Vagina (tissue), 2 donors: ENCODE measurements around the gene ALG1. TPM values are rescaled to one million over a fixed set of nuclear protein-coding genes. Genes with fewer than 3 reads are reported as not detected.
A peak's percentile ranks its signal among the peaks of the same experiment; 100 is the strongest.
"Not testable (repeated sequence)": the region's sequence is repeated elsewhere in the genome, so short reads cannot be mapped to it uniquely, and the experiment has no call there.

ENCODE experiments used
- DNase-seq, 2 donors: peaks; one replicate each; pipeline ENCODE4 v3.0.0-alpha.2; 2017; ENCODE audit errors: extremely low spot score in 2 of 2
- H3K27ac ChIP-seq: fragments of 200-600 bp; sonication (generic); one replicate; pipeline ENCODE4 v1.5.1; 2019
- H3K27me3 ChIP-seq: fragments of 200-600 bp; sonication (generic); one replicate; pipeline ENCODE4 v1.5.1; 2019
- H3K36me3 ChIP-seq, 2 donors: fragments of 200-600 bp; sonication (generic); one replicate each; pipeline ENCODE4 v1.5.1; 2017 to 2019
- H3K4me1 ChIP-seq: fragments of 200-600 bp; sonication (generic); one replicate; pipeline ENCODE4 v1.5.1; 2019
- H3K4me3 ChIP-seq, 2 donors: fragments of 200-600 bp; sonication (generic); 1 replicate in 1 of 2; 2 replicates in 1 of 2; pipeline ENCODE4 v1.5.1; 2016 to 2019
- H3K9me3 ChIP-seq: fragments of 200-600 bp; sonication (generic); one replicate; pipeline ENCODE4 v1.5.1; 2019
- CTCF ChIP-seq, 3 experiments: fragments of 450-650 bp in 2 of 3; fragments of 200-600 bp in 1 of 3; sonication (generic) in 1 of 3; IDR thresholded peaks; one replicate each; pipeline ENCODE4 v1.5.1; 2017 to 2019; ENCODE audit warnings: antibody characterized with exemption in 3 of 3, mild to moderate bottlenecking in 2 of 3, moderate library complexity in 2 of 3
- POLR2A ChIP-seq, 2 donors: fragments of 450-650 bp; IDR thresholded peaks; one replicate each; pipeline ENCODE4 v1.6.1; 2017; ENCODE audit warnings: antibody characterized with exemption in 2 of 2, mild to moderate bottlenecking in 2 of 2, moderate library complexity in 2 of 2
- POLR2AphosphoS5 ChIP-seq, 2 donors: sonication (generic); formaldehyde crosslinking; IDR thresholded peaks; one replicate each; pipeline ENCODE4 v1.9.0; 2017; ENCODE audit warnings: antibody characterized with exemption in 2 of 2, mild to moderate bottlenecking in 2 of 2, low read depth in 1 of 2; ENCODE audit not compliant: insufficient read depth in 1 of 2
- intact Hi-C: fragments of 100-400 bp; cut with DNase I; formaldehyde crosslinking; loops from one replicate; pipeline ENCODE4 v1.15.1; 2023
- total RNA-seq: library from RNA; depleted of rRNA; stranded (reverse); fragments of >200 nt; gene quantifications from one replicate; pipeline ENCODE4 v1.2.3, GENCODE V29; 2016

Gene ALG1
- total RNA-seq, 1 donor from 2014 or later: 22.8 TPM

- DNase-seq: no peak
- Histone ChIP-seq H3K4me3 (no peak overlapping the region), H3K36me3 (peaks cover 0 to 47% of the 10 kb centered on the region in 2 donors), H3K27me3 (no peaks in the 10 kb centered on the region), H3K9me3 (no peaks in the 10 kb centered on the region), H3K4me1 (no peaks in the 10 kb centered on the region), H3K27ac (no peak overlapping the region)
- TF ChIP-seq POLR2AphosphoS5 (IDR thresholded peaks at IDR 0.05; ENCODE audit: insufficient read depth in 1 of 2, low read depth in 1 of 2): no peak
- no peak for TF ChIP-seq CTCF (IDR thresholded peaks at IDR 0.05)
- no peak for TF ChIP-seq POLR2A (IDR thresholded peaks at IDR 0.05)
- intact Hi-C loops: no loop called here
Measured at GRCh38 chr16:5078626-5079025, 7.0 kb downstream of the ALG1 start.

DNA sequence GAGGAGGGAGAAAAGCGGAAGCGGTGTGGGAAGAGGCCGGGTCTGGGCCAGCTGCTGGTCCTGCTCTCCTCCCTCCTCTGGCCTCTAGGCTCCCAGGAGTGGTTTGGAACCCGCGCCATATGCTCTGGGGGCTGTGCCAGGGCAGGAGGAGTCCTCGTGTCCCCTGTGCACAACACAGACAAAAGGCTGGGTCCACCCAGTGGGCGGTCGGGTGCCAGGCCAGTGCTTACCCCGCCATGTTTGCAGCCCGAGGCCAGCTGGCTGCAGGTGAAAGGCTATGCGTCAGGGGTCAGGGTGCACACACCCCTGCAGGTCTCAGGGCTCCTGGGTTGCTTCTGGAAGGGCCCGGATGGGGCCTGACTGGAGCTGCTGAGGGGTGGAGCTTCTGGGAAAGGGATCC, 8.8 kb downstream of the ALG1 start:
- H3K36me3 ChIP-seq: peaks cover 0 to 53% of the 10 kb centered on the region in 2 donors
- intact Hi-C loops, H3K4me1 ChIP-seq, H3K4me3 ChIP-seq, H3K27me3 ChIP-seq, H3K9me3 ChIP-seq, H3K27ac ChIP-seq, DNase-seq: not testable (repeated sequence)

DNA sequence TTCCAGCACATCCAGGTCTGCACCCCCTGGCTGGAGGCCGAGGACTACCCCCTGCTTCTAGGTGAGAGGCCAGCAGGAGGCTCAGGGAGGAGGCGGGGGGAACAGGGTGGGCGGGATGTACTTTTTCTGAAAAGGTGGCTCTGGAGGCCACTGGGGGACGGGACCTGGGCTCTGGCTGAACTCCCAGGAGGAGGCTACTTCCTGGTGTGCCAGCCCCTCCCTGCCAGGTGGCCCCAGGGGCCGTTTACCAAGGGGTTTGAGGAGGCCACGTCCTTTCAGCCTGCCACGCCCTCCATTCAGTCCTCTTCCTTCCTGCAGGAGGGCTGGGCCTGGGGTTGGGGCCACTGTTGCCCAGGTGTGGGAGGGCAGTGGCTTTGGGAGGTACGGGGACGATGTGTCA, 9.4 kb downstream of the ALG1 start:
- H3K4me3 ChIP-seq, H3K4me1 ChIP-seq, DNase-seq, intact Hi-C loops, H3K27ac ChIP-seq, H3K27me3 ChIP-seq, H3K9me3 ChIP-seq: not testable (repeated sequence)
- H3K36me3 ChIP-seq: peaks cover 0 to 52% of the 10 kb centered on the region in 2 donors

GRCh38 chr16:5083646-5084045, 12.0 kb downstream of the ALG1 start:
- peaks cover 0 to 35% of the 10 kb centered on the region in 2 donors for H3K36me3 ChIP-seq
- H3K27ac ChIP-seq, intact Hi-C loops, DNase-seq, H3K9me3 ChIP-seq, H3K4me3 ChIP-seq, H3K27me3 ChIP-seq, H3K4me1 ChIP-seq: not testable (repeated sequence)

- intact Hi-C loops, H3K4me1 ChIP-seq, H3K9me3 ChIP-seq, H3K27me3 ChIP-seq, H3K27ac ChIP-seq, H3K4me3 ChIP-seq, DNase-seq: not testable (repeated sequence)
- H3K36me3 ChIP-seq: peaks cover 0 to 29% of the 10 kb centered on the region in 2 donors
Measured at GRCh38 chr16:5084099-5084731, 12.6 kb downstream of the ALG1 start.

- H3K9me3 ChIP-seq, H3K27ac ChIP-seq, intact Hi-C loops, H3K4me3 ChIP-seq, H3K4me1 ChIP-seq, H3K27me3 ChIP-seq, DNase-seq: not testable (repeated sequence)
- H3K36me3 ChIP-seq: peaks cover 0 to 23% of the 10 kb centered on the region in 2 donors
- TF ChIP-seq CTCF (IDR thresholded peaks at IDR 0.05): peak in 1 of 3 experiments; percentile 36
Measured at GRCh38 chr16:5084802-5085201, 13.2 kb downstream of the ALG1 start.

GRCh38 chr16:5085716-5086115, 14.1 kb downstream of the ALG1 start:
- H3K36me3 ChIP-seq: peaks cover 0 to 20% of the 10 kb centered on the region in 2 donors
- H3K27ac ChIP-seq, intact Hi-C loops, DNase-seq, H3K4me3 ChIP-seq, H3K9me3 ChIP-seq, H3K27me3 ChIP-seq, H3K4me1 ChIP-seq: not testable (repeated sequence)

DNA sequence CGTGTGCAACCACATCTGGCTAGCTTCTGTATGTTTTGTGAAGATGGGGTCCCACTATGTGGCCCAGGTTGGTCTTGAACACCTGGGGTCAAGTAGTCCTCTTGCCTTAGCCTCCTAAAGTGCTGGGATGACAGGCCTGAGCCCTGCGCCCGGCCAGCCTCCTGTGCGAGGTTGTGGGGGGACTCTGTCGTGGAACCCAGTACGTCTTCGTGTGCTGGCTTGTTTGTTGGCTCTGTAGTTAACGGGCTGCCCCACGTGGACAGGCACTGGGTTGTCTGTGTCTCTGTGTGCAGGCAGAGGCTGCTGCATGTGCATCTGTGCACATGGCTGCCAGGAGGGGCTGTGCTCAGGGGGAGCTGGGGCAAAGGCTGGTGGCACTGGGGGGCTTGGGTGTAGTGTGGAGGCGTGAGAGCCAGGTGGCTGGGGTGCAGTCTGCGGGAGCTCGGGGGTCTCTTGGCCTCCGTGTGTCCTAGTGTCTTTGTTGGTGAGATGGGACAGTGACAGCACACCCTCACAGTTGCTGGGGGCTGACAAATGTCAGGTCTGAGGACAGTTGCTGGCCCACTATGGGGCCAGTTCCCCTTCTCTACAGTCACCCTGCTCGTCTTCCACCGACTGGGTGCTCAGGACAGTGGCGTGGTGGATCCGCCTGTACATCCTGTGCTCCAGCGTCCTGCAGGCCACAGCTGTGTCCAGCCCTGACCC, 16.6 kb downstream of the ALG1 start:
- H3K4me1 ChIP-seq, H3K4me3 ChIP-seq, H3K9me3 ChIP-seq, DNase-seq, H3K27me3 ChIP-seq, intact Hi-C loops, H3K27ac ChIP-seq: not testable (repeated sequence)
- peaks cover 0 to 15% of the 10 kb centered on the region in 2 donors for H3K36me3 ChIP-seq

- H3K4me3 ChIP-seq, DNase-seq, intact Hi-C loops, H3K27ac ChIP-seq, H3K9me3 ChIP-seq, H3K27me3 ChIP-seq, H3K4me1 ChIP-seq: not testable (repeated sequence)
- H3K36me3 ChIP-seq: peaks cover 0 to 15% of the 10 kb centered on the region in 2 donors
Measured at GRCh38 chr16:5088936-5089335, 17.3 kb downstream of the ALG1 start.

DNA sequence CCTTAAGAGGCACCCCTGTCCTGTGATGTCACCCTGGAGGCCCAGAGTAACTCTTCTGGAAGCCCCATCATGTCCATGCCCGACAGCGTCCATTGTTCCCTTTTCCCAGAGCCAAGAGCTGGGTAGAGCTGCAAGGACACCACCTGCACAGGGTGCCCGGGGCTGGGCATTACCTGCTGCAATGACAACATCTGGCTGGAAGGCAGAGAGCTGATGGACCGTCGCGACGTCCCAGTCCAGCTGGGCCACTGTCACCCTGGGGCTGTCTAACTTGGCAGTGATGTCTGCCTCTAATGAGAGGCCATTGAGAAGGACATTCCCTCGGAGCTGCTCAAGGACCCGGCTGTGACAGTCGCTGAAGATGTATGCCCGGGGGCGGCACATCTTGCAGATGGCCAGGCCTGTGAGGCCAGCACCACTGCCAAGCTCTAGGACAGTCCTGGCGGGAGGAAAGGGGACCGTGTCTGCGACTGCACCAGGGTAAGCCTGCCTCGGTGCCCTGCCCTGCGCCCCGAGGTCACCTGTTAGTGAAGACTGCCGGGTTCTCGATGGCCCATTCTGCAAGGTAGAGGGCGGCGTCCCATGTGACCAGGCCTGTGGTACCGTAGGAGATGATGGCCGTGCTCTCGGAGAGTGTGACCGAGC, 18.4 kb downstream of the ALG1 start:
- H3K27ac ChIP-seq, intact Hi-C loops, H3K36me3 ChIP-seq, H3K4me1 ChIP-seq, H3K9me3 ChIP-seq, H3K27me3 ChIP-seq, H3K4me3 ChIP-seq, DNase-seq: not testable (repeated sequence)

DNA sequence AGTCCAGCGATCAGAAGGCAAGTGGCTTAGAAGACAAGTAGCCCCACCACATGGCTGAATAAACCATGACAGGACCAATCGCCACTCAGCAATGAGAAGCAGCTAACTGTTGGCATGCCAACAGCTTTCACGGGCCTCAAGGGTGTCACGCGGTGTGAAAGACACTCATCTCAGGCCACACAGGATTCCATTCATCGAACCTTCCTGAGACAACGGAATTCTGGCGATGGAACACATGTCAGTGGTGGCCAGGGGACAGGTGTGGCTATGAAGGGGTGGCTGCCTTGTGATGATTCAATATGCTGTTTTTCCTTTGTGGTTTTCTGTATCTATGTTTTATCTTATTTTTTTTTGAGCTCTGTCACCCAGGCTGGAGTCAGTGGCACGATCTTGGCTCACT, 18.9 kb downstream of the ALG1 start:
- H3K4me1 ChIP-seq, H3K36me3 ChIP-seq, intact Hi-C loops, H3K9me3 ChIP-seq, H3K27me3 ChIP-seq, DNase-seq, H3K27ac ChIP-seq, H3K4me3 ChIP-seq: not testable (repeated sequence)
